Suprapubic skin (tissue), 4 donors: ENCODE measurements around the gene UBE2S. TPM values are rescaled to one million over a fixed set of nuclear protein-coding genes. Genes with fewer than 3 reads are reported as not detected.

ENCODE experiments used
- DNase-seq, 2 donors: peaks; one replicate each; pipeline ENCODE4 v3.0.0-alpha.2; 2019; ENCODE audit warnings: low spot score in 2 of 2
- H3K27ac ChIP-seq: fragments of 200-600 bp; sonication (generic); one replicate; pipeline ENCODE4 v1.5.1; 2019
- H3K27me3 ChIP-seq: fragments of 200-600 bp; sonication (generic); one replicate; pipeline ENCODE4 v1.5.1; 2019
- H3K36me3 ChIP-seq: fragments of 200-600 bp; sonication (generic); one replicate; pipeline ENCODE4 v1.5.1; 2019
- H3K4me1 ChIP-seq: fragments of 200-600 bp; sonication (generic); one replicate; pipeline ENCODE4 v1.5.1; 2019
- H3K4me3 ChIP-seq: fragments of 200-600 bp; sonication (generic); one replicate; pipeline ENCODE4 v1.5.1; 2019; ENCODE audit warnings: mild to moderate bottlenecking
- H3K9me3 ChIP-seq: fragments of 200-600 bp; sonication (generic); one replicate; pipeline ENCODE4 v1.5.1; 2019
- CTCF ChIP-seq, 2 donors: fragments of 200-600 bp in 1 of 2; fragments of 450-650 bp in 1 of 2; sonication (generic) in 1 of 2; IDR thresholded peaks; one replicate each; pipeline ENCODE4 v1.5.1; 2016 to 2019; ENCODE audit warnings: antibody characterized with exemption in 2 of 2, mild to moderate bottlenecking in 1 of 2, moderate library complexity in 1 of 2
- EP300 ChIP-seq: sonication (generic); formaldehyde crosslinking; IDR thresholded peaks from one replicate; pipeline ENCODE4 v1.6.1; 2017; ENCODE audit warnings: antibody characterized with exemption
- POLR2A ChIP-seq, 2 donors: fragments of 450-650 bp; IDR thresholded peaks; one replicate each; pipeline ENCODE4 v1.6.1; 2017; ENCODE audit warnings: antibody characterized with exemption in 2 of 2, mild to moderate bottlenecking in 2 of 2, moderate library complexity in 2 of 2
- POLR2AphosphoS5 ChIP-seq, 3 donors: sonication (generic); formaldehyde crosslinking; IDR thresholded peaks; one replicate each; pipeline ENCODE4 v1.6.1; 2017; ENCODE audit warnings: antibody characterized with exemption in 3 of 3
- WGBS: methylation state at CpG from one replicate; pipeline ENCODE4 v1.1.5; 2018; 5-methylcytosine and 5-hydroxymethylcytosine counted together
- total RNA-seq, 4 donors: library from RNA; depleted of rRNA; stranded (reverse); fragments of >200 nt; gene quantifications; one replicate each; pipeline ENCODE4 v1.1.0, GENCODE V29; 2016

UBE2S gene
- total RNA-seq, 4 donors from 2014 or later: 7.4 to 17.0 (median 12.2) TPM

- WGBS: 0% methylated on average over 12 of the region's 33 CpGs
- Histone ChIP-seq H3K4me3 (peak overlapping the region; percentile 87), H3K27me3 (no peaks in the 10 kb centered on the region), H3K4me1 (peaks cover 60% of the 10 kb centered on the region), H3K36me3 (peaks cover 44% of the 10 kb centered on the region), H3K9me3 (no peaks in the 10 kb centered on the region), H3K27ac (peak overlapping the region; percentile 81)
- TF ChIP-seq POLR2A (IDR thresholded peaks at IDR 0.05) (no peak), POLR2AphosphoS5 (IDR thresholded peaks at IDR 0.05) (no peak)
- DNase-seq: no peak
Observed at GRCh38 chr19:55386493-55386971, 21.1 kb downstream of the UBE2S start.

GRCh38 chr19:55385724-55386492 lies 21.7 kb downstream of the UBE2S start, which contains the start of gene RPL28:
TSS of gene RPL28 (plus strand) at chr19:55385932. CDS start at chr19:55386358, 426 bp downstream.
- peaks cover 57% of the 10 kb centered on the region for H3K4me1 ChIP-seq
- 0% methylated on average over 67 of the region's 68 CpGs for WGBS
- TF ChIP-seq EP300 (no peak), POLR2A (IDR thresholded peaks at IDR 0.05) (peak; percentile 95 to 99), POLR2AphosphoS5 (IDR thresholded peaks at IDR 0.05) (peak; percentile 92 to 99 (median 99)), CTCF (IDR thresholded peaks at IDR 0.05) (no peak)
- H3K9me3 ChIP-seq: no peaks in the 10 kb centered on the region
- H3K36me3 ChIP-seq: peaks cover 39% of the 10 kb centered on the region
- H3K27me3 ChIP-seq: no peaks in the 10 kb centered on the region
- peak; percentile 99 for DNase-seq
- peak within 1 kb of the TSS; percentile 87 for H3K4me3 ChIP-seq
- peak within 1 kb of the TSS; percentile 81 for H3K27ac ChIP-seq

DNA sequence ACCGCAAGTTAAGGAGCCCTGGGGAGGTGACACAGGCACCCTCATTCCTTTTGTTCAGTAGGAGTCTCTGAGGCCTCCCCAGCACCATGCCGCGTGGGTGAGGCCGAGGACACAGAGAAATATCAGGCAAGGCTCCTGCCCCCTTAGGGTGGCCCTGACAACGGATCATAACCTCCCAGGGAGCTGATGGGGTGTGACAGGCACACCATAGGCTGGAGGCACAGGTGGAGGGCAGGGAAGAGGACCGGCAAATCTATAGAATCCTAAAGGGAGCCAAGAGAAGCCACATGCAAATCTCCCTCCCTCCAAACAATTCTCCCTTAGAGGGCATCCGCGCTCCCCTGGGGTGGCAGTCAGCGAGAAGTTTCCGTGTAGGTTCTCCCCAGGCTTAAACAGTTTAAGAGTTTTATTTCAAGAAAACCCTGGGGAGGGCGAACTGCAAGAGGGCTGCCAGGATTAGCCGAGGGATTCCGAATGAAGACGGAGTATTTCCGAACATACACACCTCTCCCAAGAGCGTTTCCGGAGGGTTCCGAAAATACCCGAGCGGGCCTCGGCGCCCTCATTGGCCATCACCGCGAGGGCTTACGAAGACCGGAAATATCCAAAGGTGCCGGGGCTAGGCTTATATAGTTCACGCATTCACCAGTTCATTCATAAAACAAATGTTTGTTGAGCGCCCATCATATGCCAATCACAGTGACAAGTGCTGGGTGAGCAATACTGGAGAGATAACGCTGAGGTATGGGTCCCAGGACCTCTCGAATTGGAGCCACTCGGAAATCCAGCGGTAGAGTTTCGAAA lies 22.5 kb downstream of the UBE2S start:
- under 1% methylated on average over 28 of the region's 34 CpGs for WGBS
- Histone ChIP-seq H3K9me3 (no peaks in the 10 kb centered on the region), H3K27ac (peak overlapping the region; percentile 81), H3K27me3 (no peaks in the 10 kb centered on the region), H3K36me3 (peaks cover 31% of the 10 kb centered on the region), H3K4me3 (peak overlapping the region; percentile 87), H3K4me1 (peaks cover 50% of the 10 kb centered on the region)
- DNase-seq: peak; percentile 97 to 98
- no peak for TF ChIP-seq EP300

DNA sequence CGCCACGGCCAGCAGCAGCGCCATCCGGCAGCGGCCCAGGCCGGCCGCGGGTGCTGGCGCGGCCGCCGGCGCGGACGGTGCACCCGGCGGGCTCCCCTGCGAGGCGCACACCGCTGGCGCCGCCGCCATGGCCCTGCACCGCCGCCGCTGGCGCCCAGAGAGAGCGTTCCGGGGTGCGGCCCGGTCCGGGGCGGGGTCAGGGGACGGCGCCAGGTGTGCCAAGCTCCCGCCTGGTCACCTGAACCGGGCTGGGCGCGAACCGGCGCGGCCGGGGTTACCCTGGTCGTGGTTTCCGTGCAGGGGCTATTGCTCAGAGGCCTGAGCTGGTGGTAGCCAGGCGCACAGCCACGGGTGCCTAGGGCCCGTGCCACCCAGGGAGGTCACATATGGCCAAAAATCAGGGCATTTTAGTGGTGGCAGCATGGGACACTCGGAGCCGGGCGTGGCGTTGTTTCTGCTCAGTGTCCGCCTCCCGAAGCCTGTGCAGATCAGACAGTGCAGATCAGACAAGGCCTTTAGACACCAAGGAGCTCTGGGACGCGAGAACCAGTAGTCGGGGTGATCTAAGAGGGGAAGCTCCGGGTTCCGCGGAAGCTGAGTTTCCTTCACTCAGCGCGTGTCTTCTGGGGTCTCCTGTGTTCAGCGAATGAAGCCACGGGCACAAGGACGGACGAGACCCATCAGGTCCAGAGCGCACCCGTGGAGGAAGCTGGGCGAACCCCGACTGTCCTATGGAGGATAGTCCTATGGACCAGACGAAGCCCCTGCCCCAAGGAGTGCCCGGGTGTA lies 23.3 kb downstream of the UBE2S start, which contains the start of gene TMEM238:
Gene TMEM238, minus strand, starts transcription at position 162 of the 789 bp plus-strand sequence. Its CDS starts 33 bp downstream, at position 129.
- 40% methylated on average over 5 of the region's 72 CpGs for WGBS
- peak within 1 kb of the TSS; percentile 87 for H3K4me3 ChIP-seq
- H3K27ac ChIP-seq: peak within 1 kb of the TSS; percentile 81
- DNase-seq: no peak
- no peaks in the 10 kb centered on the region for H3K9me3 ChIP-seq
- TF ChIP-seq CTCF (IDR thresholded peaks at IDR 0.05) (no peak), POLR2AphosphoS5 (IDR thresholded peaks at IDR 0.05) (no peak), POLR2A (IDR thresholded peaks at IDR 0.05) (no peak), EP300 (no peak)
- H3K27me3 ChIP-seq: no peaks in the 10 kb centered on the region
- peaks cover 47% of the 10 kb centered on the region for H3K4me1 ChIP-seq
- peaks cover 23% of the 10 kb centered on the region for H3K36me3 ChIP-seq

DNA sequence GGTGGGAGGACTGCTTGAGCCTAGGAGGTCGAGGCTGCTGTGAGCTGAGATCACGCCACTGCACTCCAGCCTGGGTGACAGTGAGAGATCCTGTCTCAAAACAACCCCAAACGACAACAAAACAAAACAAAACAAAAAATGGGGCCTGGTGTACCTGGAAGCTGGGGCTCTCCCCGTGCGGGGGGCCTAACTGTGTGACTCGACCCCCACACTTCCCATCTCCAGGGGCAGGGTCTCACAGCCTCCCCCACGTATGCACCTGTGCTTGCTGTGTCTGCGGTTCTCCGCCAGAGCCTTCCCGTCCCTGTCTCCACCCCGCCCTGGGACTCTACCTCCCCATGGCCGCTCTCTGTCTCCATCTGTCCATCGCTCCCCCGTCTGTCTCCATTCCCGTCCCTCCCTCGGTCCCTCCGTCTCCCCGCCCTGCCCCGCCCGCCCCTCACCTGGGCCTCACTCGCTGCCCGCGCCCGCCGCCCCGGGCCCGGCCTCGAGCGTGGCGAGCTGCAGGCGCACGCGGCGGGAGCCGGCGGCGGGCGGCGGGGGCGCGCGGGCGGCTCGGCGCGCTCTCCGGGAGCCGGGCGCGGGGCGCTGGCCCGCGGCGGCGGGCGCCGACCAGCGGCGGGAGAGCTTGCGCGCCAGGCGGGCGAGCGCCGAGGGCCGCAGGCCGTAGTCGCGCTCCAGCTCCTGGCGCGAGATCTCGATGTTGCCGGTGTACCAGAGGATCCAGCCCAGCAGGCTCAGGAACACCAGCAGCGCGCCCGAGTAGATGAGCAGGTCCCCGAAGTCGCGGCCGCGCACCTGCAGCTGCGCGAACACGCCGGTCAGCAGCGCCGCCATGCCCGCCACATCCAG lies 24.1 kb downstream of the UBE2S start:
- H3K4me3 ChIP-seq: peak overlapping the region; percentile 87

More for the DNA sequence above, 24.1 kb downstream of the UBE2S start:
- 17% methylated on average over 18 of the region's 88 CpGs for WGBS
- no peak for DNase-seq
- Histone ChIP-seq H3K4me1 (peaks cover 42% of the 10 kb centered on the region), H3K36me3 (peaks cover 15% of the 10 kb centered on the region), H3K9me3 (no peaks in the 10 kb centered on the region), H3K27ac (peak overlapping the region; percentile 81), H3K27me3 (no peaks in the 10 kb centered on the region)
- TF ChIP-seq POLR2AphosphoS5 (IDR thresholded peaks at IDR 0.05): no peak
- TF ChIP-seq EP300: no peak
- no peak for TF ChIP-seq CTCF (IDR thresholded peaks at IDR 0.05)
- no peak for TF ChIP-seq POLR2A (IDR thresholded peaks at IDR 0.05)
